ENCODE measurements around the gene LRMDA. TPM values are rescaled to one million over a fixed set of nuclear protein-coding genes. Genes with fewer than 3 reads are reported as not detected.

LRMDA gene
- total RNA-seq, 1 experiment from 2014 or later = 4.8 TPM

- ATAC-seq = no peak
- TF ChIP-seq POLR2A (IDR thresholded peaks at IDR 0.05; ENCODE audit: borderline replicate concordance, extremely low read depth, insufficient read depth, insufficient read length) (no peak), ZFX (IDR thresholded peaks at IDR 0.05) (no peak), ELF1 (IDR thresholded peaks at IDR 0.05; ENCODE audit: borderline replicate concordance, low read depth) (no peak), JUND (IDR thresholded peaks at IDR 0.05) (no peak), EZH2phosphoT487 (IDR thresholded peaks at IDR 0.05; ENCODE audit: borderline replicate concordance) (no peak), EGR1 (IDR thresholded peaks at IDR 0.05; ENCODE audit: low read depth) (no peak), SRF (IDR thresholded peaks at IDR 0.05; ENCODE audit: low read depth) (no peak), POLR2AphosphoS5 (IDR thresholded peaks at IDR 0.05; ENCODE audit: low read depth, low read length) (no peak)
- RAD21 ChIA-PET (ENCODE audit: low non-redundant PET in 1 of 2, low total read pairs in 2 of 2, uncharacterized antibody in 2 of 2, unreplicated experiment in 2 of 2) = no interaction called here
- Histone ChIP-seq H3K9me2 (ENCODE audit: insufficient read depth) (no peaks in the 10 kb centered on the region), H3K9ac (ENCODE audit: low read length) (no peak overlapping the region), H3K27me3 (ENCODE audit: insufficient read depth, low read length) (no peaks in the 10 kb centered on the region), H2AFZ (ENCODE audit: low read depth, low read length, poor library complexity, severe bottlenecking) (no peak overlapping the region), H3K4me2 (ENCODE audit: low read length) (no peak overlapping the region), H4K20me1 (ENCODE audit: insufficient read depth) (no peaks in the 10 kb centered on the region), H3K36me3 (ENCODE audit: control insufficient read depth in 1 of 2, insufficient read depth in 2 of 2, low read length in 2 of 2) (no peaks in the 10 kb centered on the region), H3K4me3 (replicated peaks in 1 of 2; ENCODE audit: low read depth in 1 of 2, low read length in 2 of 2) (no peak overlapping the region), H3K9me3 (ENCODE audit: control insufficient read depth in 1 of 2, insufficient read depth in 1 of 2, low read depth in 1 of 2, low read length in 2 of 2) (peaks cover 0 to 5% of the 10 kb centered on the region in 2 experiments; a peak in 2 of 4 replicates), H3K4me1 (ENCODE audit: control insufficient read depth in 1 of 2, insufficient read depth in 2 of 2, low read length in 2 of 2) (no peaks in the 10 kb centered on the region), H3K79me2 (ENCODE audit: insufficient read depth, low read length) (no peaks in the 10 kb centered on the region), H3K27ac (ENCODE audit: low read depth, low read length) (no peak overlapping the region)
- DNase-seq (ENCODE audit: low read depth, low spot score) = no peak
- BruUV-seq (replicated peaks) = no TSS peak
- intact Hi-C loops (cut with micrococcal nuclease) = no loop called here
- POLR2A ChIA-PET = no interaction called here
- CTCF ChIA-PET = no interaction called here
Observed at GRCh38 chr10:75450644-75451640, 19.5 kb downstream of the LRMDA start.

- no peak overlapping the region for H3K4me2 ChIP-seq (ENCODE audit: low read length)
- no peak overlapping the region for H3K4me3 ChIP-seq (replicated peaks in 1 of 2; ENCODE audit: low read depth in 1 of 2, low read length in 2 of 2)
- DNase-seq (ENCODE audit: low read depth, low spot score) = no peak
- BruUV-seq (replicated peaks) = no TSS peak
- no peaks in the 10 kb centered on the region for H3K4me1 ChIP-seq (ENCODE audit: control insufficient read depth in 1 of 2, insufficient read depth in 2 of 2, low read length in 2 of 2)
- intact Hi-C loops (cut with micrococcal nuclease) = no loop called here
- no peak for TF ChIP-seq RAD21 (IDR thresholded peaks at IDR 0.05; ENCODE audit: low read depth)
- no peak for TF ChIP-seq YY1 (IDR thresholded peaks at IDR 0.05; ENCODE audit: extremely low read depth, insufficient replicate concordance, low read depth, low read length)
- no peak for TF ChIP-seq REST (IDR thresholded peaks at IDR 0.05; ENCODE audit: low read depth)
- no peak for TF ChIP-seq ZNF274 (IDR thresholded peaks at IDR 0.05; ENCODE audit: low read depth, low read length)
- TF ChIP-seq TCF7L2 (IDR thresholded peaks at IDR 0.05; ENCODE audit: borderline replicate concordance, extremely low read depth, insufficient read depth, insufficient read length) = no peak
- no peak for TF ChIP-seq EZH2phosphoT487 (IDR thresholded peaks at IDR 0.05; ENCODE audit: borderline replicate concordance)
- no peak for ATAC-seq
- H3K9me2 ChIP-seq (ENCODE audit: insufficient read depth) = no peaks in the 10 kb centered on the region
- ChIA-PET CTCF (no interaction called here), POLR2A (no interaction called here), RAD21 (ENCODE audit: low non-redundant PET in 1 of 2, low total read pairs in 2 of 2, uncharacterized antibody in 2 of 2, unreplicated experiment in 2 of 2) (no interaction called here)
- H3K79me2 ChIP-seq (ENCODE audit: insufficient read depth, low read length) = no peaks in the 10 kb centered on the region
- no peaks in the 10 kb centered on the region for H3K9me3 ChIP-seq (ENCODE audit: control insufficient read depth in 1 of 2, insufficient read depth in 1 of 2, low read depth in 1 of 2, low read length in 2 of 2)
- no peaks in the 10 kb centered on the region for H4K20me1 ChIP-seq (ENCODE audit: insufficient read depth)
- no peak overlapping the region for H3K9ac ChIP-seq (ENCODE audit: low read length)
- no peaks in the 10 kb centered on the region for H3K27me3 ChIP-seq (ENCODE audit: insufficient read depth, low read length)
- H3K27ac ChIP-seq (ENCODE audit: low read depth, low read length) = no peak overlapping the region
- H2AFZ ChIP-seq (ENCODE audit: low read depth, low read length, poor library complexity, severe bottlenecking) = no peak overlapping the region
- H3K36me3 ChIP-seq (ENCODE audit: control insufficient read depth in 1 of 2, insufficient read depth in 2 of 2, low read length in 2 of 2) = no peaks in the 10 kb centered on the region
Observed at GRCh38 chr10:75451831-75452230, 20.4 kb downstream of the LRMDA start.

Data from HCT116 (cell line).